Lung (tissue), 12 donors: Measurements from ENCODE around the gene PPP1R1B. TPM values are rescaled to one million over a fixed set of nuclear protein-coding genes. Genes with fewer than 3 reads are reported as not detected.
"Not testable (repeated sequence)": the region's sequence is repeated elsewhere in the genome, so short reads cannot be mapped to it uniquely, and the experiment has no call there.

Experiments
- ATAC-seq: fragments of 200-7000 bp; cut with Tn5 transposase; one replicate; pipeline ENCODE4 v1.9.1; 2020; ENCODE audit warnings: moderate number of reproducible peaks; ENCODE audit not compliant: insufficient read depth, low FRiP score
- DNase-seq, 3 donors: peaks; one replicate each; pipeline ENCODE4 v3.0.0-alpha.2; 2013 to 2017
- H3K27ac ChIP-seq, 2 donors: one replicate each; pipeline ENCODE4 v1.5.1; 2013; ENCODE audit warnings: mild to moderate bottlenecking in 2 of 2, moderate library complexity in 2 of 2, control low read depth in 1 of 2, inconsistent platforms in 1 of 2, low read depth in 1 of 2, low read length in 1 of 2
- H3K27me3 ChIP-seq, 3 donors: one replicate each; pipeline ENCODE4 v1.5.1; 2013; ENCODE audit warnings: low read length in 2 of 3; ENCODE audit not compliant: control insufficient read depth in 3 of 3, insufficient read depth in 3 of 3
- H3K36me3 ChIP-seq, 4 donors: one replicate each; pipeline ENCODE4 v1.5.1; 2013; ENCODE audit warnings: low read length in 4 of 4, mild to moderate bottlenecking in 1 of 4, moderate library complexity in 1 of 4; ENCODE audit not compliant: control insufficient read depth in 4 of 4, insufficient read depth in 4 of 4
- H3K4me1 ChIP-seq, 5 donors: one replicate each; pipeline ENCODE4 v1.5.1; 2013; ENCODE audit warnings: low read length in 5 of 5, mild to moderate bottlenecking in 2 of 5, moderate library complexity in 1 of 5; ENCODE audit not compliant: control insufficient read depth in 5 of 5, insufficient read depth in 5 of 5
- H3K4me3 ChIP-seq: one replicate; pipeline ENCODE4 v1.5.1; 2013; ENCODE audit warnings: mild to moderate bottlenecking, control low read depth, moderate library complexity
- H3K9ac ChIP-seq, 2 donors: one replicate each; pipeline ENCODE4 v1.5.1; 2013; ENCODE audit warnings: low read length in 2 of 2, control low read depth in 1 of 2; ENCODE audit not compliant: insufficient read depth in 1 of 2
- H3K9me3 ChIP-seq, 4 donors: one replicate each; pipeline ENCODE4 v1.5.1; 2013; ENCODE audit warnings: low read length in 3 of 4, mild to moderate bottlenecking in 1 of 4, moderate library complexity in 1 of 4; ENCODE audit not compliant: control insufficient read depth in 4 of 4, insufficient read depth in 3 of 4
- WGBS, 2 donors: extraction: QIAGEN DNeasy Blood & Tissue Kit; methylation state at CpG; one replicate each; pipeline ENCODE4 v1.1.7; 2013; 5-methylcytosine and 5-hydroxymethylcytosine counted together
- polyA plus RNA-seq, 2 donors: library from polyadenylated mRNA; stranded (reverse); fragments of 200-250 nt; gene quantifications; one replicate each; pipeline ENCODE4 v1.2.1, GENCODE V29; 2013
- total RNA-seq, 2 donors: library from RNA; depleted of rRNA in 1 of 2; stranded (reverse); fragments of >200 nt in 1 of 2; gene quantifications; one replicate each; pipeline ENCODE4 v1.2.1, GENCODE V29; 2014 to 2021
- TF ChIP-seq, protein P1 (sequence below): IDR thresholded peaks from 2 replicates; pipeline ENCODE4 v1.5.1; 2012; ENCODE audit warnings: mild to moderate bottlenecking; ENCODE audit errors: control extremely low read depth, extremely low read depth
- donor health status: control.
- donor health status: control.
- donor health status: Bipolar disorder and iron deficiency.
- donor health status: healthy.
- donor health status: DM: yes; HTN: yes; CAD: no.

Gene PPP1R1B
- total and polyA plus RNA-seq, 4 donors: 21.3 to 36.4 (median 24.8) TPM

DNA sequence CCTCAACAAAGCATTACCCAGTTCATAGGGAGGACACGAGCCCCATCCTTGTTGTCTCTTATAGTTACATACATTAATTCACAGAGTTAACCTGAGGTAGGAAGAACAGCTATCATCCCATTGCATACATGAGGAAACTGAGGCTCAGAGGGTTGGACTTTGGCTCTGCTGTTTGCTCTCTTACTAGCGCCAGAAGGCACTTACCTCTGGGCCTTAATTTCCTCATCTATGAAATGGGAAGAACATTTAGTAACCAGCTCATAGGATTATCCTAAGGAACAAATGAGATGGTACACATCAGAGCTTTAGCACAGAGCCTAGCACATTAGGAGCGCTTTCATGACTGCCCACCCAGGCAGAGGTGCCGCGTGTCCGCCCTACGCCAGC is 46.7 kb upstream of the PPP1R1B start:
- Histone ChIP-seq H3K27ac (no peak overlapping the region), H3K9me3 (no peaks in the 10 kb centered on the region), H3K27me3 (no peaks in the 10 kb centered on the region), H3K4me1 (peaks cover 0 to 17% (median 10%) of the 10 kb centered on the region in 5 donors), H3K4me3 (no peak overlapping the region), H3K36me3 (no peaks in the 10 kb centered on the region), H3K9ac (no peak overlapping the region)
- TF ChIP-seq, protein P1, sequence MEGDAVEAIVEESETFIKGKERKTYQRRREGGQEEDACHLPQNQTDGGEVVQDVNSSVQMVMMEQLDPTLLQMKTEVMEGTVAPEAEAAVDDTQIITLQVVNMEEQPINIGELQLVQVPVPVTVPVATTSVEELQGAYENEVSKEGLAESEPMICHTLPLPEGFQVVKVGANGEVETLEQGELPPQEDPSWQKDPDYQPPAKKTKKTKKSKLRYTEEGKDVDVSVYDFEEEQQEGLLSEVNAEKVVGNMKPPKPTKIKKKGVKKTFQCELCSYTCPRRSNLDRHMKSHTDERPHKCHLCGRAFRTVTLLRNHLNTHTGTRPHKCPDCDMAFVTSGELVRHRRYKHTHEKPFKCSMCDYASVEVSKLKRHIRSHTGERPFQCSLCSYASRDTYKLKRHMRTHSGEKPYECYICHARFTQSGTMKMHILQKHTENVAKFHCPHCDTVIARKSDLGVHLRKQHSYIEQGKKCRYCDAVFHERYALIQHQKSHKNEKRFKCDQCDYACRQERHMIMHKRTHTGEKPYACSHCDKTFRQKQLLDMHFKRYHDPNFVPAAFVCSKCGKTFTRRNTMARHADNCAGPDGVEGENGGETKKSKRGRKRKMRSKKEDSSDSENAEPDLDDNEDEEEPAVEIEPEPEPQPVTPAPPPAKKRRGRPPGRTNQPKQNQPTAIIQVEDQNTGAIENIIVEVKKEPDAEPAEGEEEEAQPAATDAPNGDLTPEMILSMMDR: no peak
- WGBS, 2 donors: 85 to 86% methylated on average over 7 of the region's 7 CpGs
- ATAC-seq (no peak), DNase-seq (no peak)

DNA sequence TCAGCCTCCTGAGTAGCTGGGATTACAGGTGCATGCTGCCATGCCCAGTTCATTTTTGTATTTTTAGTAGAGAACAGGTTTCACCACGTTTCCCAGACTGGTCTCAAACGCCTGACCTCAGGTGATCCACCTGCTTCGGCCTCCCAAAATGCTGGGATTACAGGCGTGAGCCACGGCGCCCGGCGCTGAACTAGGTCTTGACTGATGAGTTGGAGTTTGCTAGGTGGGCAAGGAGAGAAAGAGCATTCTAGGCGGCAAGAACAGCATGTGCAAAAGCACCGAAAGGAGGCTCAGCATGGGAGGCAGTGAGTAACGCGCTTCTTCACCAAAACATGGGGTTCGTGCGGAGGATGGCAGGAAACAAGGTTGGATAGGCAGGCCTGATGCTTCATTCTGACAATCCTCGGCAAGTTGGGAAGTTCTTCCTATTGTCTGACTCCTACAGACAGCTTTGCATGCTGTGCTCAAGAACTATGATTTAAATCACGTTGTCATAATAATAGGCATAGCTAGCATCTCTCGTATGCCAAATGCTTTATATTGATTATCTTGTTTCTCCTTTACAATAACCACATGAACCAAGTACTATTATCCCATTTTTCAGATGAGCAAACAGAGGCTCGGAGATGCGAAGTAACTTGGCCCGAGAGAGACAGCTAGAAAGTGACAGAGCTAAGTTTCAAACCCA is 45.5 kb upstream of the PPP1R1B start:
- H3K9ac ChIP-seq: no peak overlapping the region
- no peaks in the 10 kb centered on the region for H3K36me3 ChIP-seq
- WGBS, 2 donors: 92 to 94% methylated on average over 20 of the region's 20 CpGs
- no peak overlapping the region for H3K27ac ChIP-seq
- no peaks in the 10 kb centered on the region for H3K27me3 ChIP-seq
- peaks cover 0 to 17% (median 10%) of the 10 kb centered on the region in 5 donors for H3K4me1 ChIP-seq
- no peak overlapping the region for H3K4me3 ChIP-seq
- TF ChIP-seq, protein P1: no peak
- ATAC-seq (no peak), DNase-seq (no peak)
- H3K9me3 ChIP-seq: no peaks in the 10 kb centered on the region

DNA sequence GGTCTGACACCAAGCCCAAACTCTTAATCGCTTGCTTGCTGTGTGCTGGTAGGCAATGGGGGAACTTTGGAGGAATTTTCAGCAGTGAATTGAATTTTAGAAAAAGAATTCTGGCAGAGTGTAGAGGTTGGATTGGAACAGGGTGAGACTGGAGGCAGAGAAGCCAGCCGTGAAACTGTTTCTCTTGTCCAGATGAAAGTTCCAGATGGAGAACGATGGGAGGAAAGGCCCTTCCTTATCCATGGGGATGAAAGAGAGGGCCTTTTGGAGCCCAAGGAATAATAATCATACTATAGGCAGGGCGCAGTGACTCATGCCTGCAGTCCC is 45.0 kb upstream of the PPP1R1B start:
- H3K36me3 ChIP-seq: no peaks in the 10 kb centered on the region
- WGBS, 2 donors: 91 to 92% methylated on average over 4 of the region's 4 CpGs
- no peak for DNase-seq
- no peak overlapping the region for H3K9ac ChIP-seq
- H3K4me1 ChIP-seq: peaks cover 0 to 17% (median 10%) of the 10 kb centered on the region in 5 donors
- H3K27me3 ChIP-seq: no peaks in the 10 kb centered on the region
- no peak overlapping the region for H3K27ac ChIP-seq
- no peak overlapping the region for H3K4me3 ChIP-seq
- no peak for ATAC-seq
- TF ChIP-seq, protein P1: no peak
- no peaks in the 10 kb centered on the region for H3K9me3 ChIP-seq

DNA sequence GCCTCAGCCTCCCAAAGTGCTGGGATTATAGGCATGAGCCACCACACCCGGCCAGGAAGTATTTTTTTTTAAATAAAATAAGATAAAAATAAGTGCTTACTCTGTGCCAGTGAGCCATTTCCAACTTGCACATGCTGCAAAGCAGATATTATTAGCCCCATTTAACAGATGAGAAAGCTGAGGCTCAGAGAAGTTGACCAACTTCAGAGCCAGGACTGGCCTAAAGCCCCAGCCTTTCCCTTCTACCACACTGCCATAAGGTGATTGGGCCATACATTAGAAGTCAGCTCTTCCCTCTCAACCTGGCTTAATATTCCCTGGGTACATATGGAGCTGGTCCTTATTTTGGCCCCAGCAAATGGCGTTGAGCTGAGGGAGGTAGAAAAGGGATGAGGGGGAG is 44.1 kb upstream of the PPP1R1B start:
- TF ChIP-seq, protein P1: no peak
- Histone ChIP-seq H3K27me3 (no peaks in the 10 kb centered on the region), H3K36me3 (no peaks in the 10 kb centered on the region), H3K27ac (no peak overlapping the region), H3K9ac (no peak overlapping the region), H3K9me3 (no peaks in the 10 kb centered on the region), H3K4me3 (no peak overlapping the region), H3K4me1 (peaks cover 0 to 17% (median 10%) of the 10 kb centered on the region in 5 donors)
- whole genome bisulfite sequencing, 2 donors: 60 to 62% methylated on average over 2 of the region's 2 CpGs
- DNase-seq: no peak
- ATAC-seq: no peak

DNA sequence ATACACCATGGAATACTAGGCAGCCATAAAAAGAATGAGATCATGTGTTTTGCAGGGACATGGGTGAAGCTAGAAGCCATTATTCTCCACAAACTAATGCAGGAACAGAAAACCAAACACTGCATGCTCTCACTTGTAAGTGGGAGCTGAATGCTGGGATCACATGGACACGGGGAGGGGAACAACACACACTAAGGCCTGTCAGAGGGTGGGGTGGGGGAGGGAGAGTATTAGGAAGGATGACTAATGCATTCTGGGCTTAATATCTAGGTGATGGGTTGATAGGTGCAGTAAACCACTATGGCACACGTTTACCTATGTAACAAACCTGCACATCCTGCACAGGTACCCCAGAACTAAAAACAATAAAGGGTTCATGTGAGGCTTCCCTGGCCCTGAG is 36.6 kb upstream of the PPP1R1B start:
- ATAC-seq, H3K4me1 ChIP-seq, H3K36me3 ChIP-seq, H3K9me3 ChIP-seq, H3K9ac ChIP-seq, H3K27ac ChIP-seq, H3K4me3 ChIP-seq, DNase-seq: not testable (repeated sequence)
- peaks cover 3 to 25% (median 7%) of the 10 kb centered on the region in 3 donors for H3K27me3 ChIP-seq
- 69 to 72% methylated on average over 2 of the region's 2 CpGs for WGBS, 2 donors
